Prostate gland (tissue), 2 donors: ENCODE data around the gene PSMC2. TPM values are rescaled to one million over a fixed set of nuclear protein-coding genes. Genes with fewer than 3 reads are reported as not detected.

ENCODE experiments used
- DNase-seq: peaks from one replicate; pipeline ENCODE4 v3.0.0-alpha.2; 2019; ENCODE audit warnings: low spot score
- H3K27ac ChIP-seq, 2 donors: fragments of 200-600 bp; sonication (generic); 2 replicates each; pipeline ENCODE4 v1.5.1; 2017 to 2019
- H3K27me3 ChIP-seq: fragments of 200-600 bp; sonication (generic); replicated peaks from 2 replicates; pipeline ENCODE4 v1.5.1; 2019; ENCODE audit not compliant: insufficient read depth
- H3K36me3 ChIP-seq, 2 donors: fragments of 200-600 bp; sonication (generic); 1 replicate in 1 of 2; 2 replicates in 1 of 2; pipeline versions ENCODE4 v1.5.1 to v1.8.1; 2017 to 2019
- H3K4me1 ChIP-seq: fragments of 200-600 bp; sonication (generic); replicated peaks from 2 replicates; pipeline ENCODE4 v1.5.1; 2019
- H3K4me3 ChIP-seq, 2 donors: fragments of 200-600 bp; sonication (generic); 2 replicates each; pipeline ENCODE4 v1.5.1; 2017 to 2019
- H3K9me3 ChIP-seq: fragments of 200-600 bp; sonication (generic); 2 replicates; pipeline ENCODE4 v1.5.1; 2017
- POLR2A ChIP-seq: fragments of 450-650 bp; IDR thresholded peaks from one replicate; pipeline ENCODE4 v1.6.1; 2016; ENCODE audit warnings: antibody characterized with exemption, mild to moderate bottlenecking
- POLR2AphosphoS5 ChIP-seq: sonication (generic); formaldehyde crosslinking; IDR thresholded peaks from one replicate; pipeline ENCODE4 v1.6.1; 2017; ENCODE audit warnings: antibody characterized with exemption
- WGBS: methylation state at CpG from one replicate; pipeline ENCODE4 v1.1.5; 2018; 5-methylcytosine and 5-hydroxymethylcytosine counted together
- intact Hi-C: fragments of 100-400 bp; cut with DNase I; formaldehyde crosslinking; loops from one replicate; pipeline ENCODE4 v1.14.2; 2022
- small RNA-seq, 2 donors: library from RNA; depleted of rRNA; stranded (forward); fragments of <200 nt; gene quantifications; one replicate each; pipeline ENCODE3, GENCODE V24; 2016
- total RNA-seq, 2 donors: library from RNA; depleted of rRNA; stranded (reverse); fragments of >200 nt; gene quantifications; one replicate each; pipeline ENCODE4 v1.1.0, GENCODE V29; 2016
- TF ChIP-seq, protein P1 (sequence below), 4 experiments: fragments of 200-600 bp in 2 of 4; fragments of 450-650 bp in 2 of 4; sonication (generic) in 2 of 4; IDR thresholded peaks; 1 replicate in 3 of 4; 2 replicates in 1 of 4; pipeline ENCODE4 v1.5.1; 2016 to 2019; ENCODE audit warnings: antibody characterized with exemption in 4 of 4, mild to moderate bottlenecking in 2 of 4, moderate library complexity in 2 of 4

The PSMC2 gene
- total RNA-seq, 2 donors from 2014 or later: 62.0 to 102 TPM

DNA sequence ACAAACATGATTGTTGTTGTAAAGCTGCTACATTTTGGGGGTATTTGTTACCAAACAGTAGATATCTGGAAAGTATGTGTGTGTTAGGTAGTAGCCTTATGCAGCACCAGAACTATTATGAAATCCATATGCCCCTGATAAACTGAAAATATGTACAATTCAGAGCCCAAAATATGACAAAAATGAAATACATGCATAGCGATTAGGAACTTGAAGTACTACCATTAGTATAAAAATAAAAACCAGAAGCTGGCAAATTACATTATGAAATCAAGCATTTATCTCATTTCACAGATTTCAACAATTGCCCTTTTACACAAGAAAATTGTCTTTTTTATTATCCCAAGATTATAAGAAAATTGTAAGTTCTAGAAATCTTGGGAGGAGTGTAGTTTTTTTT, 64.7 kb downstream of the PSMC2 start:
- Histone ChIP-seq H3K27me3 (no peaks in the 10 kb centered on the region), H3K36me3 (no peaks in the 10 kb centered on the region), H3K4me3 (no peak overlapping the region), H3K9me3 (no peaks in the 10 kb centered on the region), H3K4me1 (no peaks in the 10 kb centered on the region), H3K27ac (no peak overlapping the region)
- DNase-seq: no peak
- intact Hi-C loops: no loop called here
- WGBS: 92% methylated on average over 1 of the region's 1 CpG
- TF ChIP-seq, protein P1, sequence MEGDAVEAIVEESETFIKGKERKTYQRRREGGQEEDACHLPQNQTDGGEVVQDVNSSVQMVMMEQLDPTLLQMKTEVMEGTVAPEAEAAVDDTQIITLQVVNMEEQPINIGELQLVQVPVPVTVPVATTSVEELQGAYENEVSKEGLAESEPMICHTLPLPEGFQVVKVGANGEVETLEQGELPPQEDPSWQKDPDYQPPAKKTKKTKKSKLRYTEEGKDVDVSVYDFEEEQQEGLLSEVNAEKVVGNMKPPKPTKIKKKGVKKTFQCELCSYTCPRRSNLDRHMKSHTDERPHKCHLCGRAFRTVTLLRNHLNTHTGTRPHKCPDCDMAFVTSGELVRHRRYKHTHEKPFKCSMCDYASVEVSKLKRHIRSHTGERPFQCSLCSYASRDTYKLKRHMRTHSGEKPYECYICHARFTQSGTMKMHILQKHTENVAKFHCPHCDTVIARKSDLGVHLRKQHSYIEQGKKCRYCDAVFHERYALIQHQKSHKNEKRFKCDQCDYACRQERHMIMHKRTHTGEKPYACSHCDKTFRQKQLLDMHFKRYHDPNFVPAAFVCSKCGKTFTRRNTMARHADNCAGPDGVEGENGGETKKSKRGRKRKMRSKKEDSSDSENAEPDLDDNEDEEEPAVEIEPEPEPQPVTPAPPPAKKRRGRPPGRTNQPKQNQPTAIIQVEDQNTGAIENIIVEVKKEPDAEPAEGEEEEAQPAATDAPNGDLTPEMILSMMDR (IDR thresholded peaks at IDR 0.05): no peak
- TF ChIP-seq POLR2A: no peak
- TF ChIP-seq POLR2AphosphoS5: no peak

DNA sequence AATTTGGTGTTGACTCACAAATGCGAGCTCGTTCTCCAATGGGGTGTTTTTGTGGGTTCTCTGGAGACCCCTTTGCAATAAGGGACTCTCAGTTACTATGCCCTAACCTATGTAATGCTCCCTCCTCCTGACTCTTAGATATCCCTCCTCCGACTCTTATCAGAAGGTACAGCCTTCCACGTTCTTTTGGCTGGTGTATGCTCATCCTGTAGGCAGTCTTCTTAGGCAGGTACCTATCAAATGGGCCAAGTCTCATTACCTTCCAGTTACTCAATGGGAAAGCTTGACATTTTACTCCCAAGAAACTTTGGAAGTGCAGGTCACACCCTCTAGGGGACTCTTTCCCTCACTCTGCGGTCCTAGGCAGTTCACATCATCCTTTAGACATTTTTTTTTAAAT, 66.0 kb downstream of the PSMC2 start:
- H3K9me3 ChIP-seq: no peaks in the 10 kb centered on the region
- no peaks in the 10 kb centered on the region for H3K36me3 ChIP-seq
- H3K4me3 ChIP-seq: no peak overlapping the region
- H3K27ac ChIP-seq: no peak overlapping the region
- TF ChIP-seq, protein P1 (IDR thresholded peaks at IDR 0.05): no peak
- TF ChIP-seq POLR2A (no peak), POLR2AphosphoS5 (no peak)
- H3K4me1 ChIP-seq: no peaks in the 10 kb centered on the region
- WGBS: 78% methylated on average over 5 of the region's 5 CpGs
- intact Hi-C loops: no loop called here
- no peak for DNase-seq
- H3K27me3 ChIP-seq: no peaks in the 10 kb centered on the region

DNA sequence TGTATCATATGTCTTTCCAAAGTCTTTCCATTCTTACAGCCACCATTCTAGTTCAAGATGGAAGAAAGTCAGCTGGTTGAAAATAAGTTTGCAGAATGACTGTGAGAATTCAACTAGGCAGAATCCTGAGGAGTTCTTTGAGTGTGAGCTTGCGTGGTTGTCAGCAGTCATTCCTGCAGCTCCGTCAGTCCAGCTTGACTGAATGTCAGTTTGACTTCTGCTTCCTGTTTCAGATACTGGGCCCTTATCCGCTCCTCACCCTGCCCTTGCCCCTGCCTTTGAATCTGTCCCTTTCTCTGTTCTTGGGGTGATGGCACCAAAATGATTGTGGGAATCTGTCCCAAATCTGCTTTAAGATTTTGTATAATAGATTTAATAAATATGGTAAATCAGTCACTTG, 70.8 kb downstream of the PSMC2 start:
- no peaks in the 10 kb centered on the region for H3K4me1 ChIP-seq
- no peak overlapping the region for H3K4me3 ChIP-seq

More for the DNA sequence above, 70.8 kb downstream of the PSMC2 start:
- Histone ChIP-seq H3K9me3 (no peaks in the 10 kb centered on the region), H3K36me3 (no peaks in the 10 kb centered on the region), H3K27ac (no peak overlapping the region), H3K27me3 (no peaks in the 10 kb centered on the region)
- WGBS: 90% methylated on average over 3 of the region's 3 CpGs
- DNase-seq: no peak
- TF ChIP-seq POLR2AphosphoS5 (no peak), POLR2A (no peak)
- TF ChIP-seq, protein P1 (IDR thresholded peaks at IDR 0.05): no peak
- intact Hi-C loops: no loop called here

Small RNAs within 50 kb of the gene (small RNA-seq; reads per million reads assigned to genes)
- 0 reads per million in 2 donors for gene RPS29P16

Other genes with a start within 250 kb of the PSMC2 start
- gene NAPEPLD, start 198.5 kb upstream of the PSMC2 start, total RNA-seq: 10 to 100 TPM; 18.1 to 24.4 TPM
- 10 to 100 TPM; 42.4 to 57.0 TPM for gene PMPCB, start 50.2 kb upstream of the PSMC2 start, total RNA-seq
- 10 to 100 TPM; 12.3 to 17.5 TPM for gene DNAJC2, start 2.9 kb upstream of the PSMC2 start, total RNA-seq
- gene SLC26A5, start 98.6 kb downstream of the PSMC2 start, total RNA-seq: 1 to 10 TPM; 1.5 to 3.9 TPM